DLD1 (cell line): ENCODE measurements around the gene MOV10.
"Not testable (repeated sequence)": the region's sequence is repeated elsewhere in the genome, so short reads cannot be mapped to it uniquely, and the experiment has no call there.

ENCODE experiments used
- in situ Hi-C: cut with HindIII; loops from 2 replicates; pipeline ENCODE4 v1.10.0; 2017; ENCODE audit warnings: low sequenced_read_pairs

MOV10 gene

GRCh38 chr1:112674440-112674985 lies at the start of gene MOV10:
MOV10 (plus strand) TSS chr1:112674659; CDS start chr1:112674913, 254 bp downstream.
- in situ Hi-C loops, result no loop called here

DNA sequence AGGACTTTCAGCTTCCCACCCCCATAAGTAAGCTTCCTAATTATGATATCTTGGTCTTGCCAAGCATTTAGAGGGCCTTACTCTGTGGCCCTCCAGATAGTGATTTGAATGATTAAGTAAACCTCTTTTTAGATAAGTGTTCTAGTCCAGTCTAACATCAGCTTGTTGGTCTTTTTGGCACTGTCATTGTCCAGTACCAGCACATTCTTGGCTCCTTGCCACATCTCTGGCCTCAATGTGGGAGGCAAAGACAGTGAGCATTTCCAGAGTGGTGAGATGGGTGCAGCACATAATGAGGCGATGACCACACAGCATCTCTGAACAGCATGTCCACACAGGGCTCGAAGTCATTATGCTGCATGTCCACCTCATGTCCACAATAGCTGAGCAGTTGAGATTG lies 48.8 kb upstream of the MOV10 start:
- in situ Hi-C loops, result no loop called here

GRCh38 chr1:112626193-112626592 lies 48.3 kb upstream of the MOV10 start:
- in situ Hi-C loops, result no loop called here

DNA sequence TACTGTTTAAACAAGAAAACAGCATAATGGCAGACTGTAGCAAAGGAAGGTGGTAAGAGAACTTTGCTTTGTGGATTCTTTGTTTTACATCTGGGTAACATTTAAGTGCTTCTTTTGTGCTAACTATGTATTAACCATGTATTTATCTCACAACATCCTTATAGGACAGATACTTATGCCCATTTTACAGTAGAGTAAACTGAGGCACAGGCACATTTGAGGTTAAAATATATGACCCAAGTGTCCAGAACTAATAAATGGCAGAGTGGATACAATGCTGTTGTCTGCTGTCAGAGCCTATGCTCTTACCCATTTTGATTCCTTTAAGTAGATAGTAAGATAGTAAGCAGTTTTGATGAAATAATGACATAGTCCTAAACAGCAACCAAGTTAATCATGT lies 47.6 kb upstream of the MOV10 start:
- in situ Hi-C loops, result no loop called here

DNA sequence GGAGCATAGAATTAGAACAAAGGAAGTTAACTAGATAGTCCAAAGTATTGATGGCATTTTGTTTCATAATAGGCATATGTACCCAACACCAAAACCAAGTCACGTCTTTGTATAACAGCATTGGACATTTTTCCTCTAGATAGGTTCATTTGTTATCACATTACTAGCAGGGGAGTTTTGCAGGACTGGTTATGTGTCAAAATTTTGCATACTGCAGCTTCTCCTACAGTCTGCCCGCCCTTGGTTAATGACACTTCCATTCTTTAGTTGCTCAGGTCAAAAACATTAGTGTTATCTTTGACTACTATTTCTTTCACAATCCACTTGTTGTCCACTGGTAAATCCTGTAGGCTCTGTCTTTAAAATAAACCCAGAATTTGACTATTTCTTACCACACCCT lies 45.9 kb upstream of the MOV10 start:
- in situ Hi-C loops, result no loop called here

DNA sequence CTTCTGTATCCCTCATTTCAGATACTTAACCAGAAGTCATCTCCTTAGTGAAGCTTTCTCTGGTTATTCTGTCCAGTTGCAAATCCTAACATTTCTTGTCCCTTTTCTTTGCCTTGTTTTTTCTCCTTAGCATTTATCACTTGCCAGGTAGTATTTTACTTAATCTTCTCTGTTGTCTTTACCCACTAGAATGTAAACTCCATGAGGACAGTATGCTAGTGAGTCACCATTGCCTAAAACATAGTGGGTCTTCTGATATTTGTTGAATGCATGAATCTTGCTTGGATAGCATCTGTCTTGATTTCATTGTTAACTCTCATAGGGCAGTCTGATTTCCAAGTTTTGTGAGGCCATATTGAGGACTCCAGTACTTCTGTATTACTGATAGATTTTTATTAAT lies 45.2 kb upstream of the MOV10 start:
- in situ Hi-C loops, result no loop called here

DNA sequence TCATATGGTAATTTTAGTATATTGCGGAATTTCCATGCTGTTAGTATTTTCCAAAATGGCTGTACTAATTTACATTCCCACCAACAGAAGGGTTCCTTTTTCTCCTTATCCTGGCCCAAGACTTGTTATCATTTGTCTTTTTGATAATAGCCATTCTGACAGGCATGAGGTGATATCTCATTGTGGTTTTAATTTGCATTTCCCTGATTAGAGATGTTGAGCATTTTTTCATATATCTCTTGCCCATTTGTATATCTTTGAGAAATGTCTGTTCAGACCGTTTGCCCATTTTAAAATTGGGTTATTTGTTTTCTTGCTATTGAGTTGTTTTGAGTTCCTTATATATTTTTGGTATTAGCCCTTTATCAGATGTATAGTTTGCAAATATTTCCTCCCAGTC lies 40.8 kb upstream of the MOV10 start:
- in situ Hi-C loops, result no loop called here

DNA sequence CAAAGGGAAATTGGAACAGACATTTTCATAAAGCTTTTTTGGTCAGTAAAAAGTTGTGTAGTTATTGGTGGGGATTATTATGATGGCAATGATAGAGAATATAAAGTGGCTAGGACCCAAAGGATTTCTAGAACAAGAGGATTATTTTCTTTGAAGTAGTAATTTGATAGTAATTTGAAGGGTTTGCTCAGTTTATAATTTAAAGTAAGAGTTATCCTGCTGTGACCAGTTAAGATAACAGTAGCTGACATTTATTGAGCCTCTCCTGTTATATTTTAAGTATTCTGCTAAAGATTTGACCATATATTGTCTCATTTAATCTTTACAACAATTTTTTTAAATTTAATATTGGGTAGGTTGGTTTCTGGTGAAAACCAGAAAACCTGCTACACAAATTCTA lies 40.1 kb upstream of the MOV10 start:
- in situ Hi-C loops, result no loop called here

GRCh38 chr1:112636056-112636455 lies 38.4 kb upstream of the MOV10 start:
- in situ Hi-C loops, result no loop called here

- in situ Hi-C loops, result no loop called here
These were observed 37.7 kb upstream of the MOV10 start for GRCh38 chr1:112636597-112637253.

DNA sequence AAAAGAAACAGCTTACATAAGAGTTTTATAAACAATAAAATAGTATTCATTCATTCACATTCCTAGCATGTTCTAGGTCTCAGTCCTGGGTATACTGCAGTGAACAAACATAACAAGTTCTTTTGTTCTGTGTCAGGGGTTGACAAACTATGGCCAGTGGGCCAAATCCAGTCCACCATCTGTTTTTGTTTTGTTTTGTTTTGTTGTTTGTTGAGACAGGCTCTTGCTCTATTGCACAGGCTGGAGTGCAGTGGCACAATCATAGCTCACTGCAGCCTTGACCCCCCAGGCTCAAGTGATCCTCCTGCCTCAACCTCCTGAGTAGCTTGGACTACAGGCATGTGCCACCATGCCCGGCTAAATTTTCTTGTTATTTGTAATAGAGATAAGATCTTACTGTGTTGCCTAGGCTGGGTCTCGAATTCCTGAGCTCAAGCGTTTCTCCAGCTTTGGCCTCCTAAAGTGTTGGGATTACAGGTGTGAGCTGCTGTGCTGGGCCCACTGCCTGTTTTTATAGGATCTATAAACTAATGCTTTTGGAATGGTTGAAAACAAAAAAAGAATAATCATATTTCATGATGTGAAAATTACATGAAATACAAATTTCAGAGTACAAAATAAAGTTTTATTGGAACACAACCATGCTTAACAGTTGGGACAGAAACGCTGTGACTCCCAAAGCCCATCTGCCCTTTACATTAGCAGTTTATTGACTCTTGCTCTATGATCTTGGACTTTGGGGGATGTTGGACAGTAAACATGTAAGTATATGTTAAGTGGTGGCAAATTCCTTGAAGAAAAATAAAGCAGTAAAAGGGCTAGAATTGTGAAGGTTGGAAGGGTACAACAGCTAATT lies 37.0 kb upstream of the MOV10 start:
- in situ Hi-C loops, result no loop called here

DNA sequence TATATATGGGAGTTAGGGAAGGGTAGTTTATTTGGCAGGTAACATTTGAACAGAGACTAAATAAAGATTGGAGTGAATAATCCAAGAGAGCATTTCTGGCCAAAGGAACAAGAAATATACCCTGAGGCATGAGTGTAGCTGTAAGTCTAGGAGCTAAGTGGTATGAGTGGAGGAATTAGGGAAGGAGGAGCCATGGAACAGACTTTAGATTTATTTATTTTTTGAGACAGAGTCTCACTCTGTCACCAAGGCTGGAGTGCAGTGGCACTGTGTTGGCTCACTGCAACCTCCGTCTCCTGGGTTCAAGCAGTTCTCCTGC lies 36.4 kb upstream of the MOV10 start:
- in situ Hi-C loops, result no loop called here

- in situ Hi-C loops, result not testable (repeated sequence)
These were observed 34.0 kb upstream of the MOV10 start for GRCh38 chr1:112640437-112640836.

DNA sequence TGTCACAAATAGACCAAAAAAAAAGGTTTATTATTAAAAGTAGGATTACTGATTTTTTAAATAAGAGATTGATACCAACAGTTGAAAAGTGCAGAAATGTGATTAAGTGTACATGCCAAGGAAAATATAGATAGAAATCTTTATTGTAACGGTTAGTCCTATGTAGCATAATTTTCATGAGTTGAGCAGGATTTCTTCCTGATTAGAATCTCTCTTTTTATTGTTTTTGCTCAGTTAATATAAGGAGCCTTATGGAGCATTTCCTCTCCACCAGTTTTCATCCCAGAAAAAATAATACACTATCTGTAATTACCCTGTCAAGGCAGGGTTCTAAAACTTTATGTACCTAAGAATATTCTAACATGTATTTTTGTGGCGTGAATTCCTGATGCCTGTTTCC lies 31.4 kb upstream of the MOV10 start:
- in situ Hi-C loops, result no loop called here

DNA sequence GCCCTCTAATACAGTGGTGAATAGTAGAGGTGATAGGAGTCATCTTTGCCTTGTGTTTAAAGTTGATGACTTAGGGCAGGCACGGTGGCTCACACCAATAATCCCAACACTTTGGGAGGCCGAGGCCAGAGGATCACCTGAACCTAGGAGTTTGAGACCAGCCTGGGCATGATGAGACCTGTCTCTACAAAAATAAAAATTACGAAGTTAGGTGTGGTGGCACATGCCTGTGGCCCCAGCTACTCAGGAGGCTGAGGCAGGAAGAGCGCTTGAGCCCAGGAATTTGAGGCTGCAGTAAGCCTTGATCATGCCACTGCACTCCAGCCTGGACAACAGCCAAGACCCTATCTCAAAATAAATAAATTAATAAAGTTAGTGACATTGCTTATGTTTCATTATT lies 28.2 kb upstream of the MOV10 start:
- in situ Hi-C loops, result no loop called here

- in situ Hi-C loops, result no loop called here
These were observed 23.3 kb upstream of the MOV10 start for GRCh38 chr1:112651205-112651604.

- in situ Hi-C loops, result no loop called here
These were observed 8.6 kb upstream of the MOV10 start for GRCh38 chr1:112665857-112666256.

DNA sequence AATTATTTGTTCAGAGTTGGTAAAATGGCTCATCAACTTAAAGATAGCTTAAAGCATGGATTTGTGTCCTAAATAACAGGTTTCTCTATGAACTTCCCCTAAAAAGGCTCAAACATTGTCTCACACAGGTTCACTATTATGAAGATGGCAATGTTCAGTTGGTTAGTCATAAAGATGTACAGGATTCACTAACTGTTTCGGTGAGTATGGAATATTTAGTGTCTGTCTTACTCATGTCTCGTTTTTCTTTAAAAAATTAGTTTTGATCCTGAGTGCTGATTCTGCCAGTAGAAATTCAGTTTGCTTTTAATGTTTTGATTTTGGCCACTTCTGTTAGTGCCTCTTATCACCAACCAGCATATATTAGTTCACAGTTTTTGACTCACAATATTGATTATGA lies 7.5 kb upstream of the MOV10 start:
- in situ Hi-C loops, result no loop called here

DNA sequence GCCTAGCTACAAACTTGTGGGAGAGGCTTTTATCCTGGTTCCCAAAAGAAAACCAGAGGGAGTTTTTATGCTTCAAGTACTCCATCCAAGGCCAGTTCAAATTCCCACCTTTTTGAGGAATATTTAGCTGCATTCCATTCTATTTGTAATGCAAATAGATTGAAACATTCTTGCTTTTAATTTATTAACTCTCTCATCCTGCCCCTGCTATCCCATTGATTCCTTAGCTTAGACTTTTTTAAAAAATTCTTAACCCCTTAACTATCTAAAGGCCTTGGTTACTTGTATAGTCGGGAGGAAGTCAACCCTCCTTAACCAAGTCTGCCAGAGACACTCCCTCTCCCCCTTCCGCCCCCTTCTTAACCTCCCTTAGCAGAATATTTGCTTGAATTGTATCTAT lies 2.5 kb upstream of the MOV10 start:
- in situ Hi-C loops, result no loop called here

- in situ Hi-C loops, result no loop called here
These were observed 1.6 kb upstream of the MOV10 start for GRCh38 chr1:112672842-112673241.

- in situ Hi-C loops, result no loop called here
These were observed 643 bp upstream of the MOV10 start for GRCh38 chr1:112673592-112674439.
